IPS-18a (cell line): ENCODE measurements around the gene CLDN22.

Experiments used
- H3K27ac ChIP-seq: one replicate; pipeline ENCODE4 v1.5.1; 2013; ENCODE audit warnings: low read length
- H3K27me3 ChIP-seq: one replicate; pipeline ENCODE4 v1.6.1; 2013; ENCODE audit warnings: mild to moderate bottlenecking, low read length; ENCODE audit not compliant: control insufficient read depth, insufficient read depth
- H3K36me3 ChIP-seq: one replicate; pipeline ENCODE4 v1.6.1; 2013; ENCODE audit warnings: low read depth, low read length; ENCODE audit not compliant: control insufficient read depth
- H3K4me1 ChIP-seq: one replicate; pipeline ENCODE4 v1.6.1; 2013; ENCODE audit warnings: low read depth, low read length; ENCODE audit not compliant: control insufficient read depth
- H3K4me3 ChIP-seq: one replicate; pipeline ENCODE4 v1.5.1; 2013; ENCODE audit warnings: low read length
- H3K9ac ChIP-seq: one replicate; pipeline ENCODE4 v1.6.1; 2013; ENCODE audit warnings: mild to moderate bottlenecking, low read length, moderate library complexity
- H3K9me3 ChIP-seq: one replicate; pipeline ENCODE4 v1.6.1; 2013; ENCODE audit warnings: low read depth, low read length; ENCODE audit not compliant: control insufficient read depth

The CLDN22 gene

DNA sequence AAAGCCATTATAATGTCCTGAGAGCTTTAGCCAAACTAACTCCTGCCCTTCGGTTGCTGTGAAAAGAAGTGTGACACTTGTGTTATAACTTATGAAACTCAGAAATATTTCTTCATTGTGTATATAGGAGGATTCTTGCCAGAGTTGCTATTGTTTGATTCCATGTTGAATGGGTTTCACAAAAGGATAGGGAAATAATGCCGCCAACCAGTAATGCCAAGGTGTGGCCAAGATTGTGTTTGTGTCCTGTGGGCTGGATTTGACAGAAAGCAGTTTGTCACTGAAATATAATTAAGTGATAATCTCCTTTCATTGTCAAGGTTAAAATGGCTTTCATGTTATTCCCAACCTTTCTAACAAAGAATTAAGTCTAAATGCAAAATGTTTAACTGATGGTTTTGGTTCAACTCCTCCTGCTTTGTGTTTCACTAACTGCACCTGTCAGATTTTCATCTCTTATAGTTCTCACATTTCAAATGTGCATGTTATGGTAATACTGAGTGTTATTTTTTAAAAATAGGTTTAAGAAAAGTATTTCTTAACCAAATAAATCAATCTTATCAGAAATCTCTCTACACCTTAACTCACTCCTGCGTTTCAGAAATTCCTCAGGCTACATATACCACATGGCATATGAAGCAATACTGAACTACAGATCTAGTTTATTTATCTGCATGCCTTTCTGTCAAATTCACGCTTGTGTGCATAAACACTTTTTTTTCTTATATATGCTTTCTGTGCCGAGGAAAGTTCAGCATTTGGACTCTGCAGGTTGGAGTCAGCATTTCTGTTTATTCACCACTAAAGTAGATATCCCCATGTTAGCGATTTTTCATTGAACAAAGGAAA, at the start of gene CLDN22:
Gene CLDN22 (minus strand): TSS at position 66 of the 849 bp plus-strand sequence. CDS start 58 bp downstream, at position 8.
- no peak within 1 kb of the TSS for H3K27ac ChIP-seq
- H3K27me3 ChIP-seq: no peaks in the 10 kb centered on the region
- H3K4me3 ChIP-seq: no peak within 1 kb of the TSS
- no peak within 1 kb of the TSS for H3K9ac ChIP-seq
- peaks cover 3% of the 10 kb centered on the region for H3K36me3 ChIP-seq
- no peaks in the 10 kb centered on the region for H3K9me3 ChIP-seq
- no peaks in the 10 kb centered on the region for H3K4me1 ChIP-seq

DNA sequence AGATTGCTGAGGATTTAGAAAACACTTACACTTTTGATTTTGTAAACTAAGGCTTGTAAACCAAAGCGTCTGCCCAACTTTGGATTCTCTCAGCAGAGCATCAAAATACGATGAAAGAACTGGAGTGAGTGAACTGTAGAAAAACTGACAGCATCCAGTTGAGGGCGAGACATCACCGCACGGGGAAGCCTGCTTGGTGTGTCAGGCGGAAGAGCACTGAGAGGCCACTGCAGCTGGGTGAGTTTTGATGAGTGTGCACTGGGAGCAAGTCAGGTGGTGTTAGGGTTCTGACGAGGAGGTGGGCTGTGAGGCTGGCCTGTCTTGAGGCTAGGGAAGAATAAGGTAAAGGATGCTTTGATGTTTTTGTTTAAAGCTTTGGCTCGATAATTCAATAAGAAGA, 49.0 kb upstream of the CLDN22 start:
- Histone ChIP-seq H3K36me3 (no peaks in the 10 kb centered on the region), H3K9me3 (no peaks in the 10 kb centered on the region), H3K27ac (no peak overlapping the region), H3K27me3 (no peaks in the 10 kb centered on the region), H3K4me3 (no peak overlapping the region), H3K9ac (no peak overlapping the region), H3K4me1 (no peaks in the 10 kb centered on the region)

GRCh38 chr4:183366206-183366835, 46.2 kb upstream of the CLDN22 start:
- no peak overlapping the region for H3K9ac ChIP-seq
- no peaks in the 10 kb centered on the region for H3K9me3 ChIP-seq
- no peaks in the 10 kb centered on the region for H3K4me1 ChIP-seq
- H3K36me3 ChIP-seq: no peaks in the 10 kb centered on the region
- no peaks in the 10 kb centered on the region for H3K27me3 ChIP-seq
- H3K4me3 ChIP-seq: no peak overlapping the region
- no peak overlapping the region for H3K27ac ChIP-seq

DNA sequence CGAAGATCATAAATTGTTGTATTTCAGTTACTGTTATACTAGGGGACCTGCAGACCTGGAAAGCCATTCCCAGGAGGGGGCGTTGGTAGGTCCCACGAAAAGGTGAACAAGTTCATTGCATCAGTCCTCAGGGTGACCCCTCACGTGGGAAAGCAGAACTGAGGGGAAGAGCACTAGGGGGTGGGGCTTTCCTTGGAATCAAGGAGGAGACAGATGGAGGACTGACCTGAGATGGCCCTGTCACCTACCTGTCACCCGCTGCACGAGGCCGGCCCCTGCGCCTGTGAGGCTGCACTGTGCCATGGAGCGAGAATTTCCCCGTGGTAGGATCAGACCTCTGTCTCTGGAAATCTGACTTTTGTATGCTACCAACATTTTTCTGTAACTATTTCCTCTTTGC, 43.9 kb upstream of the CLDN22 start:
- no peaks in the 10 kb centered on the region for H3K9me3 ChIP-seq
- H3K27ac ChIP-seq: no peak overlapping the region
- H3K9ac ChIP-seq: no peak overlapping the region
- no peaks in the 10 kb centered on the region for H3K36me3 ChIP-seq
- H3K27me3 ChIP-seq: no peaks in the 10 kb centered on the region
- H3K4me1 ChIP-seq: no peaks in the 10 kb centered on the region
- no peak overlapping the region for H3K4me3 ChIP-seq

GRCh38 chr4:183362916-183363542, 43.0 kb upstream of the CLDN22 start:
- Histone ChIP-seq H3K9ac (no peak overlapping the region), H3K4me1 (no peaks in the 10 kb centered on the region), H3K4me3 (no peak overlapping the region)

GRCh38 chr4:183362036-183362435, 42.0 kb upstream of the CLDN22 start:
- Histone ChIP-seq H3K4me1 (no peaks in the 10 kb centered on the region), H3K9ac (no peak overlapping the region), H3K27me3 (no peaks in the 10 kb centered on the region), H3K9me3 (no peaks in the 10 kb centered on the region), H3K4me3 (no peak overlapping the region), H3K27ac (no peak overlapping the region), H3K36me3 (no peaks in the 10 kb centered on the region)

More at GRCh38 chr4:183362916-183363542, 43.0 kb upstream of the CLDN22 start:
- Histone ChIP-seq H3K36me3 (no peaks in the 10 kb centered on the region), H3K27ac (no peak overlapping the region), H3K9me3 (no peaks in the 10 kb centered on the region), H3K27me3 (no peaks in the 10 kb centered on the region)

DNA sequence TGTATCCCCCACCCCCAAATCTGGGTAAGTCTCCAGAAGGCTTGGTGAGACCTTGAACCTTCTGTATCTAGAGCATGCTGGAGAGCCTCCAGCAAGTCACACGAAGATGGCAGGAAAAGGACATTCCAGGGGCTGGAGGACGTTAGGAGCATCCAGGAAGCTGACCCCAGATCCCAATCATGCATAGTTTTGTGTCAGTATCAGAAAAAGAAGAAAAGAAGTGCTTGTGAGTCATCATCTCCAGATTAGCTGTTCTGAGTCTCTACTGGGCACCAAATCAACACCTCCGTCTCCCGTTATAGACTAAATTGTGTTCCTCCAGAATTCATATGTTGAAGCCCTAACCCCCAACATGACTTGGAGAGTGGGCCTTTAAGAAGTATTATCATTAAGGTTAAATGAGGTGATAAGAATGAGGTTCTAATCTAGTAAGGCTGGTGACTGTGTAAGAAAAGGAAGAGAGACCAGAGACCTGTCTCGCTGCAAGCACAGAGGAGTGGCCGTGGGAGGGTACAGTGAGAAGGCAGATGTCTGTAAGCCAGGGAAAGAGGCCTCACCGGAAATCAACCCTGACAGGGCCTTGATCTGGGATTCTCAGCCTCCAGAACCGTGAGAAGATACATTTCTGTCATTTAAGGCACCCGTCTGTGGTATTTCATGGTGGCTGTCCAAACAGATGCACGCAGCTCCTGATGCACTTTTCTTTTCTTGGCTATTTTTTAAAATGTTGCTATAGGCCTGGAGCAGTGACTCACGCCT, 40.3 kb upstream of the CLDN22 start:
- Histone ChIP-seq H3K9ac (no peak overlapping the region), H3K4me3 (no peak overlapping the region), H3K27ac (no peak overlapping the region), H3K4me1 (no peaks in the 10 kb centered on the region), H3K36me3 (no peaks in the 10 kb centered on the region), H3K27me3 (no peaks in the 10 kb centered on the region), H3K9me3 (no peaks in the 10 kb centered on the region)

- Histone ChIP-seq H3K36me3 (no peaks in the 10 kb centered on the region), H3K27me3 (no peaks in the 10 kb centered on the region), H3K9ac (no peak overlapping the region), H3K4me3 (no peak overlapping the region), H3K27ac (no peak overlapping the region), H3K4me1 (no peaks in the 10 kb centered on the region), H3K9me3 (no peaks in the 10 kb centered on the region)
Measured at GRCh38 chr4:183358215-183358755, 38.2 kb upstream of the CLDN22 start.

DNA sequence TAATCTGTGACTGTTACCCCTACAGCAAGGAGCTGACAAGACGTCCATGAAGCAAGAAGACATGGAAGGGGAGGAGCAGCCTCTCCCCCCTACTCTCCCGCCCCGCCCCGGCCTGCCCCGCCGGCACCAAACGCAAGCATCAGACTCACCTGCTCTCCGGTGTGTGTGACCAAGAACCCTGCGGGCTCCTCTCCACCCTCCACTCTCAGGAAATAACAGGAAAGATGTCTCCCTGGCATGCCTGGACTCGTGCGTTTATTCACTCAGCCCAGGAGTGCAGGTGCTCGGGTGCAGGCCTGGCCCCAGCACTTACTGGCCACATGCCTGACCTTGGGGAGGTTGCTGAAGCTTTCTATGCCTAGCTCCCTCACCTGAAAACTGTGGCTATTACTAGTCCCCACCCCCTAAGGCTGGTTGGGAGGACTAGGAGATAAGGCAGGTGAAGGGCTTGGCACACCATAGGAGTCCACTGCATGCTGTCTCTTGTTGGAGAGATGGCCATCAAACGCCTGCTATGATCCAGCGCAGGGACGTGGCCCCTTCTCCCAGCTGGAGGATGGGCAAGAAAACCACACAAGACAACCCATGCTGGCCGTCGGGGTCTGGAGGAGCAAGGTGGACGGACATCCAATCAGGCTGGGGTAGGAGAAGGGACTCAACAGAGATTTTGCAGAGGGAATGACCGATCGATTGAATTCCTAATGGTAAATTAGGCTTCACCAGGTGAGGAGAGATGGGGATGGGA, 37.0 kb upstream of the CLDN22 start:
- no peaks in the 10 kb centered on the region for H3K27me3 ChIP-seq
- H3K9ac ChIP-seq: no peak overlapping the region
- H3K4me1 ChIP-seq: no peaks in the 10 kb centered on the region
- no peak overlapping the region for H3K27ac ChIP-seq
- H3K9me3 ChIP-seq: no peaks in the 10 kb centered on the region
- H3K4me3 ChIP-seq: no peak overlapping the region
- no peaks in the 10 kb centered on the region for H3K36me3 ChIP-seq

- Histone ChIP-seq H3K27ac (no peak overlapping the region), H3K4me3 (no peak overlapping the region), H3K36me3 (no peaks in the 10 kb centered on the region), H3K9me3 (no peaks in the 10 kb centered on the region), H3K27me3 (no peaks in the 10 kb centered on the region), H3K4me1 (no peaks in the 10 kb centered on the region), H3K9ac (no peak overlapping the region)
Measured at GRCh38 chr4:183356173-183356830, 36.2 kb upstream of the CLDN22 start.
